Erythroblast (primary cell): ENCODE results near the gene IFNG-AS1.

Experiments
- GATA1 ChIP-seq: IDR thresholded peaks from 2 replicates; pipeline ENCODE4 v1.6.1; 2011; ENCODE audit warnings: low read depth, mild to moderate bottlenecking, control low read depth, low read length, moderate library complexity
- POLR2A ChIP-seq: IDR thresholded peaks from 2 replicates; pipeline ENCODE4 v1.6.1; 2011; ENCODE audit warnings: mild to moderate bottlenecking, low read length

- TF ChIP-seq POLR2A (no peak), GATA1 (no peak)
Measured at GRCh38 chr12:68042212-68042699, 53.0 kb downstream of the IFNG-AS1 start.
